Calu3 (cell line): ENCODE measurements around the gene PDE6A. TPM values are rescaled to one million over a fixed set of nuclear protein-coding genes. Genes with fewer than 3 reads are reported as not detected.

Source experiments
- BruUV-seq: library from RNA; stranded (reverse); fragments of 400-500 nt; replicated peaks from 2 replicates; lab custom pipeline; 2021; lab: Mats Ljungman, UMichigan
- CTCF ChIA-PET: fragments of 300-600 bp; sonication (Branson Sonifier 250); formaldehyde crosslinking; loops from one replicate; lab custom pipeline; 2022; ENCODE audit warnings: antibody characterized with exemption; lab: Charles Lee
- DNase-seq: peaks from one replicate; pipeline ENCODE4 v3.0.0; 2022
- H3K27ac Mint-ChIP-seq: one replicate; pipeline ENCODE4 v1.8.0; 2022; ENCODE audit warnings: mixed read lengths; ENCODE audit not compliant: unreplicated experiment
- H3K27me3 Mint-ChIP-seq: one replicate; pipeline ENCODE4 v1.8.0; 2022; ENCODE audit warnings: mixed read lengths; ENCODE audit not compliant: unreplicated experiment
- H3K36me3 Mint-ChIP-seq: one replicate; pipeline ENCODE4 v1.8.0; 2022; ENCODE audit warnings: mild to moderate bottlenecking, moderate library complexity, mixed read lengths; ENCODE audit not compliant: insufficient read depth, unreplicated experiment
- H3K4me1 Mint-ChIP-seq: one replicate; pipeline ENCODE4 v1.8.0; 2022; ENCODE audit warnings: mild to moderate bottlenecking, low read depth, mixed read lengths; ENCODE audit not compliant: unreplicated experiment
- H3K4me3 Mint-ChIP-seq: one replicate; pipeline ENCODE4 v1.8.0; 2022; ENCODE audit warnings: mild to moderate bottlenecking, low read depth, moderate library complexity, mixed read lengths; ENCODE audit not compliant: unreplicated experiment
- H3K9me3 Mint-ChIP-seq: one replicate; pipeline ENCODE4 v1.8.0; 2022; ENCODE audit warnings: low read depth, mixed read lengths; ENCODE audit not compliant: unreplicated experiment
- CTCF ChIP-seq: fragments of 200-600 bp; IDR thresholded peaks from one replicate; pipeline ENCODE4 v1.8.0; 2022; ENCODE audit warnings: antibody characterized with exemption; ENCODE audit not compliant: unreplicated experiment
- intact Hi-C: fragments of 100-400 bp; cut with micrococcal nuclease; formaldehyde crosslinking; loops from one replicate; pipeline ENCODE4 v1.10.0; 2022; ENCODE audit not compliant: unreplicated experiment
- total RNA-seq: library from RNA; stranded (reverse); gene quantifications from 2 replicates; pipeline ENCODE4 v1.2.3, GENCODE V29; 2022

PDE6A gene
- total RNA-seq, 1 experiment from 2014 or later: not detected

- H3K36me3 Mint-ChIP-seq: peaks cover 6% of the 10 kb centered on the region
- no peak for DNase-seq
- no peak overlapping the region for H3K4me3 Mint-ChIP-seq
- intact Hi-C loops: no loop called here
- no peak for TF ChIP-seq CTCF
- BruUV-seq: no TSS peak
- no peaks in the 10 kb centered on the region for H3K27me3 Mint-ChIP-seq
- H3K27ac Mint-ChIP-seq: no peak overlapping the region
- CTCF ChIA-PET: interaction anchor here (1.2 kb wide), 1 partner anchor 9 kb away, joined by 3 read pairs; no protein-coding TSS in a partner anchor
- H3K9me3 Mint-ChIP-seq: no peaks in the 10 kb centered on the region
- peaks cover 7% of the 10 kb centered on the region for H3K4me1 Mint-ChIP-seq
These were observed 119.7 kb downstream of the PDE6A start for GRCh38 chr5:149824846-149825245.

GRCh38 chr5:149824120-149824519 lies 120.5 kb downstream of the PDE6A start:
- Mint-ChIP-seq H3K27me3 (no peaks in the 10 kb centered on the region), H3K27ac (no peak overlapping the region), H3K9me3 (no peaks in the 10 kb centered on the region), H3K4me3 (no peak overlapping the region), H3K4me1 (peaks cover 7% of the 10 kb centered on the region), H3K36me3 (peaks cover 6% of the 10 kb centered on the region)
- intact Hi-C loops: no loop called here
- BruUV-seq: no TSS peak
- no peak for TF ChIP-seq CTCF
- DNase-seq: no peak
- CTCF ChIA-PET: interaction anchor here (1.2 to 1.5 kb wide), 2 partner anchors 8 to 10 kb away, joined by 3 to 5 read pairs; no protein-coding TSS in a partner anchor

GRCh38 chr5:149823375-149823774 lies 121.2 kb downstream of the PDE6A start:
- BruUV-seq: no TSS peak
- no peaks in the 10 kb centered on the region for H3K9me3 Mint-ChIP-seq
- H3K4me3 Mint-ChIP-seq: no peak overlapping the region
- DNase-seq: no peak
- no peak overlapping the region for H3K27ac Mint-ChIP-seq
- CTCF ChIA-PET: interaction anchor here (1.3 to 1.5 kb wide), 2 partner anchors 9 to 183 kb away, joined by 4 to 5 read pairs; no protein-coding TSS in a partner anchor
- intact Hi-C loops: no loop called here
- H3K27me3 Mint-ChIP-seq: no peaks in the 10 kb centered on the region
- peaks cover 2% of the 10 kb centered on the region for H3K36me3 Mint-ChIP-seq
- no peak for TF ChIP-seq CTCF
- H3K4me1 Mint-ChIP-seq: peaks cover 3% of the 10 kb centered on the region

- no peaks in the 10 kb centered on the region for H3K9me3 Mint-ChIP-seq
- no TSS peak for BruUV-seq
- CTCF ChIA-PET: interaction anchor here (0.6 to 1.5 kb wide), 2 partner anchors 8 to 160 kb away, joined by 3 to 5 read pairs; no protein-coding TSS in a partner anchor
- no peak overlapping the region for H3K4me3 Mint-ChIP-seq
- H3K36me3 Mint-ChIP-seq: no peaks in the 10 kb centered on the region
- H3K27me3 Mint-ChIP-seq: no peaks in the 10 kb centered on the region
- no peak for DNase-seq
- intact Hi-C loops: no loop called here
- TF ChIP-seq CTCF: no peak
- H3K4me1 Mint-ChIP-seq: no peaks in the 10 kb centered on the region
- H3K27ac Mint-ChIP-seq: no peak overlapping the region
These were observed 122.3 kb downstream of the PDE6A start for GRCh38 chr5:149822301-149822700.
